ENCODE measurements around the gene CXCR2. TPM values are rescaled to one million over a fixed set of nuclear protein-coding genes. Genes with fewer than 3 reads are reported as not detected.

Gene CXCR2
- polyA plus RNA-seq, 1 of the 3 experiments (the other 2 are of a cell fraction) = not detected

- no peak overlapping the region for H3K27ac ChIP-seq (ENCODE audit: low read depth in 2 of 2, low read length in 1 of 2)
- H3K9me2 ChIP-seq = no peaks in the 10 kb centered on the region
- no peak overlapping the region for H3K9ac ChIP-seq
- no peaks in the 10 kb centered on the region for H3F3A ChIP-seq (replicated peaks; ENCODE audit: insufficient read depth)
- no peaks in the 10 kb centered on the region for H3K36me3 ChIP-seq (replicated peaks in 1 of 2; ENCODE audit: control insufficient read depth in 1 of 2, insufficient read depth in 2 of 2, low read length in 1 of 2)
- CTCF ChIA-PET = interaction anchor here (0.5 kb wide), 1 partner anchor 69 kb away, joined by 3 read pairs; no protein-coding TSS in a partner anchor
- no peak for TF ChIP-seq PBX3 (IDR thresholded peaks at IDR 0.05)
- no peak for TF ChIP-seq ZBTB33 (IDR thresholded peaks at IDR 0.05; ENCODE audit: borderline replicate concordance, low read depth)
- no peak for TF ChIP-seq USF2 (IDR thresholded peaks at IDR 0.05; ENCODE audit: borderline replicate concordance, low read depth, low read length)
- TF ChIP-seq POLR2AphosphoS5 (IDR thresholded peaks at IDR 0.05; ENCODE audit: low read depth, low read length) = no peak
- no peak for TF ChIP-seq FOXJ3 (CRISPR knock-in tag; IDR thresholded peaks at IDR 0.05)
- no peak for TF ChIP-seq CHD2 (IDR thresholded peaks at IDR 0.05; ENCODE audit: low read length, partially characterized antibody)
- no peak for TF ChIP-seq SMC3 (IDR thresholded peaks at IDR 0.05; ENCODE audit: low read depth, low read length)
- TF ChIP-seq NFIC (IDR thresholded peaks at IDR 0.05; ENCODE audit: borderline replicate concordance) = no peak
- TF ChIP-seq MXI1 (IDR thresholded peaks at IDR 0.05; ENCODE audit: low read depth, low read length) = no peak
- no peak for TF ChIP-seq YY1 (IDR thresholded peaks at IDR 0.05; ENCODE audit: low read depth)
- no peak for TF ChIP-seq CTCF (IDR thresholded peaks at IDR 0.05)
- POLR2A ChIA-PET = no interaction called here
- no peaks in the 10 kb centered on the region for H3K4me1 ChIP-seq (ENCODE audit: control insufficient read depth in 1 of 2, insufficient read depth in 2 of 2, low read depth in 1 of 2, low read length in 1 of 2)
- no peak overlapping the region for H3K4me2 ChIP-seq
- H3K79me2 ChIP-seq (ENCODE audit: insufficient read depth) = no peaks in the 10 kb centered on the region
- no peaks in the 10 kb centered on the region for H4K20me1 ChIP-seq (ENCODE audit: insufficient read depth)
- no peak for DNase-seq
- H3K27me3 ChIP-seq (ENCODE audit: insufficient read depth) = peaks cover 45% of the 10 kb centered on the region; the same call in 1 of the 2 replicates
- no peaks in the 10 kb centered on the region for H3K9me3 ChIP-seq
- 24% methylated on average over 3 of the region's 3 CpGs for WGBS (ENCODE audit: low lambda C conversion rate)
- no peak overlapping the region for H3K4me3 ChIP-seq (ENCODE audit: low read depth in 2 of 2, low read length in 1 of 2)
- no peak overlapping the region for H2AFZ ChIP-seq (ENCODE audit: low read depth)
Observed at GRCh38 chr2:218137514-218137913, 11.7 kb downstream of the CXCR2 start.

- no peak overlapping the region for H3K4me2 ChIP-seq
- H2AFZ ChIP-seq (ENCODE audit: low read depth) = no peak overlapping the region
- 56% methylated on average over 3 of the region's 4 CpGs for WGBS (ENCODE audit: low lambda C conversion rate)
- H3K4me3 ChIP-seq (ENCODE audit: low read depth in 2 of 2, low read length in 1 of 2) = no peak overlapping the region
- no peak overlapping the region for H3K27ac ChIP-seq (ENCODE audit: low read depth in 2 of 2, low read length in 1 of 2)
- H3K36me3 ChIP-seq (replicated peaks in 1 of 2; ENCODE audit: control insufficient read depth in 1 of 2, insufficient read depth in 2 of 2, low read length in 1 of 2) = no peaks in the 10 kb centered on the region
- no peaks in the 10 kb centered on the region for H4K20me1 ChIP-seq (ENCODE audit: insufficient read depth)
- ChIA-PET CTCF (interaction anchor here (0.5 kb wide), 1 partner anchor 69 kb away, joined by 3 read pairs; no protein-coding TSS in a partner anchor), POLR2A (no interaction called here)
- no peak overlapping the region for H3K9ac ChIP-seq
- no peaks in the 10 kb centered on the region for H3F3A ChIP-seq (replicated peaks; ENCODE audit: insufficient read depth)
- H3K79me2 ChIP-seq (ENCODE audit: insufficient read depth) = no peaks in the 10 kb centered on the region
- H3K9me3 ChIP-seq = no peaks in the 10 kb centered on the region
- H3K9me2 ChIP-seq = no peaks in the 10 kb centered on the region
- no peaks in the 10 kb centered on the region for H3K4me1 ChIP-seq (ENCODE audit: control insufficient read depth in 1 of 2, insufficient read depth in 2 of 2, low read depth in 1 of 2, low read length in 1 of 2)
- DNase-seq = no peak
- H3K27me3 ChIP-seq (ENCODE audit: insufficient read depth) = peaks cover 47% of the 10 kb centered on the region; the same call in 1 of the 2 replicates
- TF ChIP-seq SIN3A (IDR thresholded peaks at IDR 0.05; ENCODE audit: borderline replicate concordance, low read depth, low read length) = no peak
- no peak for TF ChIP-seq RAD21 (IDR thresholded peaks at IDR 0.05; ENCODE audit: low read length)
- TF ChIP-seq RXRA (IDR thresholded peaks at IDR 0.05; ENCODE audit: borderline replicate concordance, low read depth) = no peak
- no peak for TF ChIP-seq RFX5 (IDR thresholded peaks at IDR 0.05; ENCODE audit: low read length)
- TF ChIP-seq MAX (IDR thresholded peaks at IDR 0.05; ENCODE audit: low read depth) = no peak
- no peak for TF ChIP-seq FOSL2 (IDR thresholded peaks at IDR 0.05; ENCODE audit: borderline replicate concordance, low read depth)
- TF ChIP-seq POLR2AphosphoS5 (IDR thresholded peaks at IDR 0.05; ENCODE audit: low read depth, low read length) = no peak
- no peak for TF ChIP-seq GABPA (IDR thresholded peaks at IDR 0.05; ENCODE audit: low read depth)
- TF ChIP-seq NRF1 (IDR thresholded peaks at IDR 0.05; ENCODE audit: low read depth, low read length) = no peak
- TF ChIP-seq ZBTB33 (IDR thresholded peaks at IDR 0.05; ENCODE audit: borderline replicate concordance, low read depth) = no peak
- no peak for TF ChIP-seq TEAD4 (IDR thresholded peaks at IDR 0.05; ENCODE audit: borderline replicate concordance, insufficient read depth)
Observed at GRCh38 chr2:218138047-218138446, 12.2 kb downstream of the CXCR2 start.

All from SK-N-SH (cell line).